ENCODE data around the gene SNX21. TPM values are rescaled to one million over a fixed set of nuclear protein-coding genes. Genes with fewer than 3 reads are reported as not detected.

SNX21 gene
- total and polyA plus RNA-seq, 2 donors (not counting 3 experiments of a cell fraction or from before 2014, with no cell fraction given) = 11.6 to 11.9 TPM

DNA sequence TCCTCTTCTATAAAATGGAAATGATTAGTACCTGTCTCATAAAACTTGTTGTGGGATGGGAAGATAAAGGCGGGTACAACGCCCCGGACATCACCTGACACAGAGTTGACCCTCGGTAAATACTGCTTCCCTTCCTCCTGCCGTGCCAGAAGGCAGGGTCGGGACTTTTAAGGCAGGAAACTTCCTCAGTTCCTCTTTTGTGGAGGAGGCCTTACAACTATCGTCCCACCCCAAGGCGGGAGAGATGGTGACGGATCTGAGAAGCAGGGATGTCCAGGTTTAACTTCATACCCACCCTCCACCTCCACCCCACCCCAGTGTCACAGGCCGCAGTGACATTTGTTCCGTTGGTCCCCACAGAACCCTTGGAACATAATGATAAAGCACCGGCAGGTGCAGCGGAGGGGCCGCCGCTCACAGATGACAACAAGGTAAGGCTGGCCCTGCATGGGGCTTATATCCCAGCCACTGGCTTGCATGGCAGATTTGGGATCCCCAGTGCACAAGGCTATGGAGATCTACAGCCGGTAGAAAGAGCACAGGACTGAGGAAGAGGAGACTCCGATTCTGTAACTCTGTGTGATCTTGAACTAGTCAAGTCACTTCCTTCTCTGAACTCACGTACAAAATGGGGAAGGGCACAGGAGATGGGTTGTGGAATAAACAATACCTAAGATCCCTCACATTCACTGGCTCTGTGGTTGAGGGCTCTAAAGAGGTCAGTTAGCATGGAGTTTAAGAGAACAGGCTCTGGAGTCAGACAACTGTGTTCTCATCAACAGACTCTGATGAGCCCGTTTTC lies 41.1 kb upstream of the SNX21 start:
- dilution Hi-C loops (cut with MboI; ENCODE audit: extremely low pct_ligation_motif_present, low sequenced_read_pairs) = no loop called here
- Histone ChIP-seq H3K36me3 (ENCODE audit: control insufficient read depth in 2 of 2, extremely low read depth in 1 of 2, insufficient read depth in 2 of 2, low read length in 2 of 2) (peaks cover 7 to 16% of the 10 kb centered on the region in 2 experiments), H3K4me1 (ENCODE audit: control insufficient read depth, extremely low read depth, insufficient read depth, low read length) (peaks cover 7% of the 10 kb centered on the region), H3K27ac (ENCODE audit: insufficient read depth, low read depth, low read length) (peak overlapping the region; percentile 89), H3K4me2 (ENCODE audit: insufficient read depth, low read length) (peak overlapping the region; percentile 100), H2AFZ (ENCODE audit: low read depth, low read length) (peak overlapping the region; percentile 81), H3K79me2 (ENCODE audit: control insufficient read depth, insufficient read depth, low read length) (peaks cover 9% of the 10 kb centered on the region), H3K4me3 (replicated peaks in 1 of 3; ENCODE audit: insufficient read depth in 1 of 3, low read depth in 1 of 3, low read length in 3 of 3) (peak overlapping the region; percentile 70 to 91 (median 91)), H3K9me1 (replicated peaks; ENCODE audit: control insufficient read depth, extremely low read depth, insufficient read depth, low read length) (no peaks in the 10 kb centered on the region), H3K9ac (replicated peaks; ENCODE audit: extremely low read depth, insufficient read depth, low read length) (peak overlapping the region; percentile 92), H4K20me1 (replicated peaks; ENCODE audit: control insufficient read depth, extremely low read depth, insufficient read depth, low read length) (no peaks in the 10 kb centered on the region), H3K27me3 (ENCODE audit: control insufficient read depth in 2 of 2, insufficient read depth in 2 of 2, low read length in 2 of 2) (peaks cover 1 to 2% of the 10 kb centered on the region in 2 experiments), H3K9me3 (replicated peaks; ENCODE audit: control insufficient read depth, insufficient read depth, low read length) (no peaks in the 10 kb centered on the region)
- intact Hi-C loops (cut with micrococcal nuclease) = loop anchor here (10.0 kb wide), 1 partner anchor 828 kb away; the partner anchor contains the start of genes STK4 and TOMM34
- TF ChIP-seq, protein P1, sequence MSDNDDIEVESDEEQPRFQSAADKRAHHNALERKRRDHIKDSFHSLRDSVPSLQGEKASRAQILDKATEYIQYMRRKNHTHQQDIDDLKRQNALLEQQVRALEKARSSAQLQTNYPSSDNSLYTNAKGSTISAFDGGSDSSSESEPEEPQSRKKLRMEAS (IDR thresholded peaks at IDR 0.05; ENCODE audit: insufficient read depth, insufficient read length) = no peak
- no peak for TF ChIP-seq FOS (IDR thresholded peaks at IDR 0.05; ENCODE audit: borderline replicate concordance, insufficient read depth, low read length)
- no peak for TF ChIP-seq POLR2AphosphoS5 (IDR thresholded peaks at IDR 0.05; ENCODE audit: insufficient read depth, low read depth, low read length)
- TF ChIP-seq POLR2A (IDR thresholded peaks at IDR 0.05; ENCODE audit: low read depth, low read length) = no peak
- TF ChIP-seq JUN (IDR thresholded peaks at IDR 0.05; ENCODE audit: borderline replicate concordance, insufficient read depth, insufficient read length, low read depth) = no peak
- TF ChIP-seq, protein P2, sequence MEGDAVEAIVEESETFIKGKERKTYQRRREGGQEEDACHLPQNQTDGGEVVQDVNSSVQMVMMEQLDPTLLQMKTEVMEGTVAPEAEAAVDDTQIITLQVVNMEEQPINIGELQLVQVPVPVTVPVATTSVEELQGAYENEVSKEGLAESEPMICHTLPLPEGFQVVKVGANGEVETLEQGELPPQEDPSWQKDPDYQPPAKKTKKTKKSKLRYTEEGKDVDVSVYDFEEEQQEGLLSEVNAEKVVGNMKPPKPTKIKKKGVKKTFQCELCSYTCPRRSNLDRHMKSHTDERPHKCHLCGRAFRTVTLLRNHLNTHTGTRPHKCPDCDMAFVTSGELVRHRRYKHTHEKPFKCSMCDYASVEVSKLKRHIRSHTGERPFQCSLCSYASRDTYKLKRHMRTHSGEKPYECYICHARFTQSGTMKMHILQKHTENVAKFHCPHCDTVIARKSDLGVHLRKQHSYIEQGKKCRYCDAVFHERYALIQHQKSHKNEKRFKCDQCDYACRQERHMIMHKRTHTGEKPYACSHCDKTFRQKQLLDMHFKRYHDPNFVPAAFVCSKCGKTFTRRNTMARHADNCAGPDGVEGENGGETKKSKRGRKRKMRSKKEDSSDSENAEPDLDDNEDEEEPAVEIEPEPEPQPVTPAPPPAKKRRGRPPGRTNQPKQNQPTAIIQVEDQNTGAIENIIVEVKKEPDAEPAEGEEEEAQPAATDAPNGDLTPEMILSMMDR (IDR thresholded peaks at IDR 0.05; ENCODE audit: extremely low read depth in 1 of 2, insufficient read depth in 1 of 2, low read depth in 1 of 2, low read length in 2 of 2) = no peak
- TF ChIP-seq MYC (IDR thresholded peaks at IDR 0.05; ENCODE audit: low read depth, low read length) = no peak
- no peak for TF ChIP-seq EZH2 (IDR thresholded peaks at IDR 0.05; ENCODE audit: borderline replicate concordance, low read depth, low read length, severe bottlenecking)
- CTCF ChIA-PET = interaction anchor here (1.0 to 1.2 kb wide), 2 partner anchors 21 to 144 kb away, joined by 3 read pairs; no protein-coding TSS in a partner anchor
- peak; percentile 15 for DNase-seq (ENCODE audit: low read depth, low spot score)
- TSS peak; percentile 56 for BruUV-seq (replicated peaks)
- POLR2A ChIA-PET = no interaction called here
- peak; percentile 54 for FAIRE-seq
